Endothelial cell (in vitro differentiated cells): ENCODE data around the gene PLAAT3. TPM values are rescaled to one million over a fixed set of nuclear protein-coding genes. Genes with fewer than 3 reads are reported as not detected.
"Not testable (repeated sequence)": the region's sequence is repeated elsewhere in the genome, so short reads cannot be mapped to it uniquely, and the experiment has no call there.

Experiments
- DNase-seq: peaks from one replicate; pipeline ENCODE4 v3.0.0; 2021; ENCODE audit warnings: low spot score
- H3K27ac Mint-ChIP-seq: one replicate; pipeline ENCODE4 v1.8.0; 2021; ENCODE audit warnings: mixed read lengths, inconsistent platforms; ENCODE audit not compliant: unreplicated experiment
- H3K27me3 Mint-ChIP-seq: one replicate; pipeline ENCODE4 v1.8.0; 2021; ENCODE audit warnings: mild to moderate bottlenecking, moderate library complexity, mixed read lengths, inconsistent platforms; ENCODE audit not compliant: unreplicated experiment
- H3K36me3 Mint-ChIP-seq: one replicate; pipeline ENCODE4 v1.8.0; 2021; ENCODE audit warnings: mild to moderate bottlenecking, low read depth, mixed read lengths, inconsistent platforms; ENCODE audit not compliant: unreplicated experiment
- H3K4me1 Mint-ChIP-seq: one replicate; pipeline ENCODE4 v1.8.0; 2021; ENCODE audit warnings: mild to moderate bottlenecking, mixed read lengths, inconsistent platforms; ENCODE audit not compliant: unreplicated experiment
- H3K4me3 Mint-ChIP-seq: one replicate; pipeline ENCODE4 v1.8.0; 2021; ENCODE audit warnings: mild to moderate bottlenecking, mixed read lengths, inconsistent platforms; ENCODE audit not compliant: unreplicated experiment
- H3K9me3 Mint-ChIP-seq: one replicate; pipeline ENCODE4 v1.8.0; 2021; ENCODE audit warnings: mixed read lengths, inconsistent platforms; ENCODE audit not compliant: unreplicated experiment
- CTCF ChIP-seq: fragments of 200-600 bp; sonication (generic); IDR thresholded peaks from one replicate; pipeline ENCODE4 v1.5.0; 2021; ENCODE audit warnings: antibody characterized with exemption; ENCODE audit not compliant: unreplicated experiment
- total RNA-seq: library from RNA; stranded (reverse); fragmentation: NEBNext Ultra II Directional; extraction: Animal tissue kit (Norgen Biotek cat#: 25700); gene quantifications from one replicate; pipeline ENCODE4 v1.2.1, GENCODE V29; 2021; ENCODE audit not compliant: unreplicated experiment

Gene PLAAT3
- total RNA-seq, 1 donor from 2014 or later: 14.1 TPM

DNA sequence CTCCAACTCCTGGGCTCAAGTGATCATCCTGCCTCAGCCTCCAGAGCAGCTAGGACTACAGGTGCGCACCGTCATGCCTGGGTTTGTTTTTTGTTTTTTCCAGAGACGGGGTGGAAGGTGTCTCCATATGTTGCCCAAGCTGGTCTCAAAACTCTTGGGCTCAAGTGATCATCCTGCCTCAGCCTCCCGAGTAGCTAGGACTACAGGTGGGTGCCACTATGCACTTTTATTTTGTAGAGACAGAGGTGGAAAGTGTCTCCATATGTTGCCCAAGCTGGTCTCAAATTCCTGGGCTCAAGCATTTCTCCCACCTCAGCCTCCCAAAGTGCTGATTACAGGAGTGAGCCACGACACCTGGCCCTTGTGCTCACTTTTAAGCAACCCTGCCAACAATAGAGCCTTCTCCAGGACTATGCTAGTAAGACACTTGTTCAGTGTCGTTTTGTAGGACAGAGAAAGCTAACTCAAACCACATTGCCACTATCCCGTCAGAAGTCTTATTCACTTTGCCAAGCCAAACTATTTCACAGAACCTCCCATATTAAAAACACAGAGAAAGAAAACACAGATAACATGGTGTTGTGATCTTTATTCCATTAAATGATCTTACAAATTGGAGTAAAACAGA is 9.4 kb upstream of the PLAAT3 start:
- TF ChIP-seq CTCF: no peak
- no peak overlapping the region for H3K4me3 Mint-ChIP-seq
- no peak for DNase-seq

DNA sequence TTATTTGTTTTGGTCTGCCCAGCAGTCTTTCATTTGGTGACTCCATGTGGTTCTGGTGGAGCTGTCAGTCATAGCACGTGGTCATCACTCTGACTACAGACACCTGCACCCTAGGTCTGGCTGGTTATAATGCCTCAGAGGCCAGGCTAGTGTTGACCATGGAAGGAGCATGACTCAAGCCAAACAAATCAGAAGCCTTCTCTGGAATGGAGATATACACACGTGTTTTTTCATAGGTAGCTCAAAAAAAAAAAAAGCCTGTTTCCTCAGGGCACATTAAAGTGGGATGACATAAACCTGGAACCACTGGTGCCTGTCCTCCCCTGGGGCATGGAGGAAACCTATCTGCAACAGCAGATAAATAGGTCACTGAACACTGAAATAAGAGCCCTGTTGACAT is 8.1 kb upstream of the PLAAT3 start:
- Mint-ChIP-seq H3K27ac (no peak overlapping the region), H3K4me3 (no peak overlapping the region), H3K36me3 (no peaks in the 10 kb centered on the region), H3K4me1 (no peaks in the 10 kb centered on the region), H3K27me3 (peaks cover 2% of the 10 kb centered on the region), H3K9me3 (no peaks in the 10 kb centered on the region)
- no peak for DNase-seq
- TF ChIP-seq CTCF: no peak

More for the DNA sequence above, 9.4 kb upstream of the PLAAT3 start:
- Mint-ChIP-seq H3K4me1 (no peaks in the 10 kb centered on the region), H3K9me3 (no peaks in the 10 kb centered on the region), H3K27me3 (peaks cover 2% of the 10 kb centered on the region), H3K36me3 (no peaks in the 10 kb centered on the region), H3K27ac (no peak overlapping the region)

- DNase-seq: no peak
- H3K9me3 Mint-ChIP-seq: no peaks in the 10 kb centered on the region
- H3K27me3 Mint-ChIP-seq: peaks cover 2% of the 10 kb centered on the region
- H3K4me3 Mint-ChIP-seq: no peak overlapping the region
- TF ChIP-seq CTCF: no peak
- no peak overlapping the region for H3K27ac Mint-ChIP-seq
- no peaks in the 10 kb centered on the region for H3K36me3 Mint-ChIP-seq
- H3K4me1 Mint-ChIP-seq: no peaks in the 10 kb centered on the region
These were observed 6.8 kb upstream of the PLAAT3 start for GRCh38 chr11:63621071-63621470.

GRCh38 chr11:63619967-63620366 is 5.7 kb upstream of the PLAAT3 start:
- no peaks in the 10 kb centered on the region for H3K36me3 Mint-ChIP-seq
- H3K27me3 Mint-ChIP-seq: peaks cover 2% of the 10 kb centered on the region
- no peak for TF ChIP-seq CTCF
- DNase-seq: no peak
- H3K9me3 Mint-ChIP-seq: no peaks in the 10 kb centered on the region
- no peak overlapping the region for H3K4me3 Mint-ChIP-seq
- no peak overlapping the region for H3K27ac Mint-ChIP-seq
- no peaks in the 10 kb centered on the region for H3K4me1 Mint-ChIP-seq

DNA sequence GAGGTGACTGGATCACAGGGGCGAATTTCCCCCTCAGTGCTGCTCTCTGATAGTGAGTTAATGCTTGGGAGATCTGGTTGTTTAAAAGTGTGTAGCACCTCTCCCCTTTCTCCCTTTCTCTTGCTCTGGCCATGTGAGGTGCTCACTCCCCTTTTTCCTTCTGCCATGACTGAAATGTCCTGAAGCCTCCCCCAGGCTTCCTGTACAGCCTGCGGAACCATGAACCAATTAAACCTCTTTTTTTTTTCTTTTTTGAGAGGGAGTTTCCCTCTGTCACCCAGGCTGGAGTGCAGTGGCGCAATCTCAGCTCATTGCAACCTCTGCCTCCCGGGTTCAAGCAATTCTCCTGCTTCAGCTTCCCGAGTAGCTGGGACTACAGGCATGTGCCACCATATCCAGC is 3.5 kb upstream of the PLAAT3 start:
- H3K4me1 Mint-ChIP-seq, H3K27ac Mint-ChIP-seq, DNase-seq, H3K4me3 Mint-ChIP-seq, H3K9me3 Mint-ChIP-seq, H3K36me3 Mint-ChIP-seq, H3K27me3 Mint-ChIP-seq: not testable (repeated sequence)
